ACC112 (cell line): Measurements from ENCODE around the gene PHACTR4.
A peak's percentile ranks its signal among the peaks of the same experiment; 100 is the strongest.
"Not testable (repeated sequence)": the region's sequence is repeated elsewhere in the genome, so short reads cannot be mapped to it uniquely, and the experiment has no call there.

Experiments
- H2AFZ ChIP-seq: fragments of 200-600 bp; sonication (generic); one replicate; pipeline ENCODE4 v1.6.0; 2017; ENCODE audit warnings: antibody characterized with exemption, low read length; ENCODE audit not compliant: unreplicated experiment
- H3K27ac ChIP-seq: fragments of 200-600 bp; sonication (generic); 2 replicates; pipeline ENCODE4 v1.5.1; 2014; ENCODE audit warnings: low read depth, mild to moderate bottlenecking, antibody characterized with exemption, low read length, moderate library complexity
- H3K27me3 ChIP-seq: fragments of 200-600 bp; sonication (generic); 2 replicates; pipeline ENCODE4 v1.6.1; 2014; ENCODE audit warnings: mild to moderate bottlenecking, antibody characterized with exemption, low read length, moderate library complexity, mixed read lengths; ENCODE audit not compliant: insufficient read depth
- H3K36me3 ChIP-seq: fragments of 200-600 bp; sonication (generic); 2 replicates; pipeline ENCODE4 v1.6.1; 2016; ENCODE audit warnings: mild to moderate bottlenecking, antibody characterized with exemption, low read length, moderate library complexity, mixed read lengths; ENCODE audit not compliant: insufficient read depth
- H3K4me1 ChIP-seq: fragments of 200-600 bp; sonication (generic); one replicate; pipeline ENCODE4 v1.6.1; 2016; ENCODE audit warnings: low read length, mixed read lengths; ENCODE audit not compliant: insufficient read depth, unreplicated experiment, control insufficient read depth
- H3K4me3 ChIP-seq: fragments of 200-600 bp; sonication (generic); 2 replicates; pipeline ENCODE4 v1.5.1; 2014; ENCODE audit warnings: mild to moderate bottlenecking, low read depth, low read length
- H3K79me2 ChIP-seq: fragments of 200-600 bp; sonication (generic); one replicate; pipeline ENCODE4 v1.6.0; 2016; ENCODE audit warnings: low read length; ENCODE audit not compliant: control insufficient read depth, unreplicated experiment, insufficient read depth

PHACTR4 gene

GRCh38 chr1:28450561-28450960 is 81.0 kb downstream of the PHACTR4 start:
- Histone ChIP-seq H3K36me3 (0 out of 2 replicates have a peak, but pooled peaks cover 3% of the 10 kb centered on the region), H3K4me1 (peaks cover 18% of the 10 kb centered on the region), H3K27ac (peak overlapping the region; percentile 44), H3K79me2 (peaks cover 50% of the 10 kb centered on the region), H2AFZ (no peak overlapping the region), H3K4me3 (no peak overlapping the region), H3K27me3 (no peaks in the 10 kb centered on the region)

- 0 out of 2 replicates have a peak, but pooled peaks cover 3% of the 10 kb centered on the region for H3K36me3 ChIP-seq
Observed at GRCh38 chr1:28451011-28451410, 81.5 kb downstream of the PHACTR4 start.

GRCh38 chr1:28456078-28456477 is 86.5 kb downstream of the PHACTR4 start:
- no peaks in the 10 kb centered on the region for H3K27me3 ChIP-seq
- H3K27ac ChIP-seq = peak overlapping the region; percentile 71
- H3K4me1 ChIP-seq = peaks cover 25% of the 10 kb centered on the region
- H3K79me2 ChIP-seq = peaks cover 40% of the 10 kb centered on the region
- H2AFZ ChIP-seq = no peak overlapping the region
- peaks cover 11% of the 10 kb centered on the region for H3K36me3 ChIP-seq
- 0 out of 2 replicates have a peak overlapping the region, but pooled peaks have one; percentile 66 for H3K4me3 ChIP-seq

More at GRCh38 chr1:28451011-28451410, 81.5 kb downstream of the PHACTR4 start:
- no peak overlapping the region for H3K27ac ChIP-seq
- H3K4me3 ChIP-seq = no peak overlapping the region
- H3K27me3 ChIP-seq = no peaks in the 10 kb centered on the region
- peaks cover 23% of the 10 kb centered on the region for H3K4me1 ChIP-seq
- H3K79me2 ChIP-seq = peaks cover 47% of the 10 kb centered on the region
- no peak overlapping the region for H2AFZ ChIP-seq

- H3K4me1 ChIP-seq = peaks cover 25% of the 10 kb centered on the region
- H3K79me2 ChIP-seq = peaks cover 31% of the 10 kb centered on the region
- no peak overlapping the region for H2AFZ ChIP-seq
- H3K27ac ChIP-seq = no peak overlapping the region
- no peak overlapping the region for H3K4me3 ChIP-seq
- no peaks in the 10 kb centered on the region for H3K27me3 ChIP-seq
- H3K36me3 ChIP-seq = peaks cover 11% of the 10 kb centered on the region
Observed at GRCh38 chr1:28457678-28458077, 88.1 kb downstream of the PHACTR4 start.

- Histone ChIP-seq H2AFZ (no peak overlapping the region), H3K79me2 (peaks cover 31% of the 10 kb centered on the region), H3K4me1 (peaks cover 25% of the 10 kb centered on the region), H3K4me3 (no peak overlapping the region), H3K36me3 (peaks cover 13% of the 10 kb centered on the region), H3K27me3 (no peaks in the 10 kb centered on the region), H3K27ac (no peak overlapping the region)
Observed at GRCh38 chr1:28458237-28459228, 89.0 kb downstream of the PHACTR4 start.

- Histone ChIP-seq H3K4me1 (no peaks in the 10 kb centered on the region), H3K27ac (no peak overlapping the region), H3K36me3 (peaks cover 13% of the 10 kb centered on the region)
Observed at GRCh38 chr1:28466226-28466778, 96.8 kb downstream of the PHACTR4 start.

GRCh38 chr1:28470146-28470545 is 100.6 kb downstream of the PHACTR4 start:
- no peak overlapping the region for H3K27ac ChIP-seq
- no peaks in the 10 kb centered on the region for H3K4me1 ChIP-seq
- no peak overlapping the region for H2AFZ ChIP-seq
- H3K27me3 ChIP-seq = no peaks in the 10 kb centered on the region
- peaks cover 8% of the 10 kb centered on the region; the same call in 1 of the 2 replicates for H3K36me3 ChIP-seq
- no peak overlapping the region for H3K4me3 ChIP-seq
- no peaks in the 10 kb centered on the region for H3K79me2 ChIP-seq

More at GRCh38 chr1:28466226-28466778, 96.8 kb downstream of the PHACTR4 start:
- H3K27me3 ChIP-seq = no peaks in the 10 kb centered on the region
- H3K79me2 ChIP-seq = no peaks in the 10 kb centered on the region
- H2AFZ ChIP-seq = no peak overlapping the region
- H3K4me3 ChIP-seq = no peak overlapping the region

GRCh38 chr1:28479497-28479896 is 110.0 kb downstream of the PHACTR4 start:
- H3K79me2 ChIP-seq, H3K27ac ChIP-seq, H3K27me3 ChIP-seq, H3K4me1 ChIP-seq, H3K4me3 ChIP-seq, H2AFZ ChIP-seq: not testable (repeated sequence)
- H3K36me3 ChIP-seq = peaks cover 12% of the 10 kb centered on the region; the same call in 1 of the 2 replicates

- H3K27ac ChIP-seq = no peak overlapping the region
- no peak overlapping the region for H3K4me3 ChIP-seq
- H2AFZ ChIP-seq = no peak overlapping the region
- no peaks in the 10 kb centered on the region for H3K4me1 ChIP-seq
- H3K36me3 ChIP-seq = peaks cover 15% of the 10 kb centered on the region; the same call in 1 of the 2 replicates
- H3K27me3 ChIP-seq = no peaks in the 10 kb centered on the region
- no peaks in the 10 kb centered on the region for H3K79me2 ChIP-seq
Observed at GRCh38 chr1:28480308-28480707, 110.8 kb downstream of the PHACTR4 start.

- Histone ChIP-seq H3K27ac (no peak overlapping the region), H3K4me3 (no peak overlapping the region), H3K79me2 (no peaks in the 10 kb centered on the region), H3K27me3 (no peaks in the 10 kb centered on the region), H3K36me3 (peaks cover 15% of the 10 kb centered on the region; the same call in 1 of the 2 replicates), H2AFZ (no peak overlapping the region), H3K4me1 (no peaks in the 10 kb centered on the region)
Observed at GRCh38 chr1:28482138-28482537, 112.6 kb downstream of the PHACTR4 start.
